NT2/D1 (cell line): ENCODE measurements around the gene RABEP1.
"Not testable (repeated sequence)": the region's sequence is repeated elsewhere in the genome, so short reads cannot be mapped to it uniquely, and the experiment has no call there.

Experiments used
- SUZ12 ChIP-seq: IDR thresholded peaks from 2 replicates; pipeline ENCODE4 v1.6.1; 2011; ENCODE audit not compliant: insufficient read length, insufficient read depth; ENCODE audit errors: extremely low read depth
- YY1 ChIP-seq: IDR thresholded peaks from 2 replicates; pipeline ENCODE4 v1.6.1; 2011; ENCODE audit not compliant: insufficient read length, insufficient read depth
- ZNF274 ChIP-seq: IDR thresholded peaks from 2 replicates; pipeline ENCODE4 v1.6.1; 2011; ENCODE audit warnings: mild to moderate bottlenecking, low read depth, low read length

GRCh38 chr17:5233492-5233891 lies 48.6 kb upstream of the RABEP1 start:
- TF ChIP-seq ZNF274, SUZ12, YY1: not testable (repeated sequence)
